Hematopoietic multipotent progenitor cell (in vitro differentiated cells): Measurements from ENCODE around the gene MOSPD2. TPM values are rescaled to one million over a fixed set of nuclear protein-coding genes. Genes with fewer than 3 reads are reported as not detected.

Source experiments
- DNase-seq, 3 donors: peaks; one replicate each; pipeline ENCODE4 v3.0.0-alpha.2; 2011 to 2015; ENCODE audit warnings: low read depth in 2 of 3, low spot score in 2 of 3
- total RNA-seq: library from RNA; depleted of rRNA; stranded (reverse); fragments of >200 nt; gene quantifications from one replicate; pipeline ENCODE4 v1.2.3, GENCODE V29; 2012

The MOSPD2 gene
- total RNA-seq, 1 donor: 9.4 TPM

DNA sequence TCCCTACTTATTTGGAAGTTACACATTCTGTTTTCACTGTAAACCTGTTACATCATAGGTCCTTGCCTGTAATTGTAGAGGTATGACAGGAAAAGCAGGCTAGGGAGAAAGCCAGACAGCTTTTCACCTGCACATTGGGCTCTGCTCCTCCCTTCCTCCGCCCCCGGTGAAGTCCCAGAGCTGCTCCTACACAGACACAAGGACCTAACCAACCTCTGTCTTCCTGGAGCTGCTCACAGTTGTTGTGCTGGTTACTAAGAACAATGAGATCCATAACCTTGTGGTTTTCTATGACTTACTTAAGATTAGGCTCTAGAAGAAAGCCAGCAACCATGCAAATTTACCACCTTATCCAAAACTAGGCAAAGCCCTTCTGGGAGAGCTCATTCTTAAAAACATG is 40.0 kb downstream of the MOSPD2 start:
- no peak for DNase-seq

DNA sequence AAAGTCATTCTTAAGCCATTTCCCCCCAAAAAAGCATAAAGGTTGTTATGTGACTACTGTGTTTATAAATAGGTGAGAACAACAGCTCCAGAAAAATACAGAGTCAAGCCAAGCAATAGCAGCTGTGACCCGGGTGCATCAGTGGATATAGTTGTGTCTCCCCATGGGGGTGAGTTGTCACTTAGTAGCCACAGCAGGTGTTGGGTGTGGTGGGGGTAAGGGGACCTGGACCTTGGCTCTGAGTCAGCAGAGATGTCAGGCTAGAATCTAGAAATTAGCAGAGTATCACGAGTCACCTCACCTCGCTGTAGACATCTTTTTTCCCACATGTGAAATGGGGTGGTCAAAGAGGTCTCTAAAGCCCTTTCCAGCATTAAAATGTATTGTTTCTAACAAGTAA is 42.4 kb downstream of the MOSPD2 start:
- no peak for DNase-seq

DNA sequence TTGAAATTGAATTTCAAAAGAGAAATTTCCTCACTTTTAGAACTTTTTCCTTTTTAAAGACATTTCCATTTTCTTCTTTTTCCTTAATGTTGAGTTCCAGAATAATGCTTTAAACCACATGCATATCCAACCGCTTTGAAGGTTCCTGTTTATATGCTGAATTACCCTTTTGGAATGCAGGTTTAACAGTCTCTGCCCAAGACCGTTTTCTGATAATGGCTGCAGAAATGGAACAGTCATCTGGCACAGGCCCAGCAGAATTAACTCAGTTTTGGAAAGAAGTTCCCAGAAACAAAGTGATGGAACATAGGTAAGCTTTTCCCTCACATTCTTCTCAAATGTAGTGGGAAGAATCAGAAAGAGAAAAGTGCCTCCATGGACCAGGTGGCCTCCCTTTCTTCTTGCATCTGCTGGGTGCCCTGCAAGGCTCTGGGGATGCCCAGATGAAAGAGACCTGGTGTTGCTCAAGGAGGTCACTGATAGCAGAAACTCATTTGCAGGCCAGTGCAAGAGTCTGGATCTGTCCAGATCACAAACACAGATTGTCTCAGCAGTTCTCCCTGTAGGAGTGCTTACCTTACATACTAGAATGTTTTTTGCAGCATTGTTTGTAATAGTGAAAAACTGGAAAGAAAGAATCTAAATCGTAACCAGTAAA is 42.9 kb downstream of the MOSPD2 start:
- DNase-seq: no peak

DNA sequence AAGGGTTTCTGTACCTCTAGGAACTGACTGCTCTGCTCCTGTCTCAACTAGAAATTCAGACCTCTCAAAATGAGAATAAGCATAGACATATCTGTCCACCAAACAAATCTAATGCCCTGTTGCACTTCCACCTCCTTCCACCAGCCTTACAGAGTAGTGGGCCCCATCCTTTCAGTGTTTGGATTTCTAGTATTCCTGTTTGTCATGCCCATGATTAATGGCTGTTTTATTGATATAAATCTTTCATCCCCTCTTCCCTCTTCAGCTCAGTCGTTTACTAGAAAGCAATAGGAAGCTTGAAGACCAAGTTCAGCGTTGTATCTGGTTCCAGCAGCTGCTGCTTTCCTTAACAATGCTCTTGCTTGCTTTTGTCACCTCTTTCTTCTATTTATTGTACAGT is 46.2 kb downstream of the MOSPD2 start:
- DNase-seq: no peak

DNA sequence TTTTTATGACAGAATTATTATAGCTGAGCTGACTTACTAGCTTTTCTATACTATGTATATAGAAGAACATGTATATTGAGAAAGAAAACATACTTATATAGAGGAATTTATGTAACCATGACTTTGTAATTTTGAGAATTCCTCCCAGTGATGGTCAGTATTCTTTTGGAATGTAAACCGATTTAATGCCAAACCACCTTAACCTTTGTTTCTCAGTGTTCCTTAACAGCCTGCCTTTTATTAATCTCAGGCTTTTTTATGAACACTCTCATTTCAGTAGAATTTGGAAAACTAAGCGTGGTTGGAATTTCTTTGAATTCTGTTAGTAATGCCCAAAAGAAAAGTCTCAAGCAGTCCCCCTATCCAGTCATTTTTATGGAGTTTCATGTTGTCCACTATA is 47.0 kb downstream of the MOSPD2 start:
- DNase-seq: no peak

DNA sequence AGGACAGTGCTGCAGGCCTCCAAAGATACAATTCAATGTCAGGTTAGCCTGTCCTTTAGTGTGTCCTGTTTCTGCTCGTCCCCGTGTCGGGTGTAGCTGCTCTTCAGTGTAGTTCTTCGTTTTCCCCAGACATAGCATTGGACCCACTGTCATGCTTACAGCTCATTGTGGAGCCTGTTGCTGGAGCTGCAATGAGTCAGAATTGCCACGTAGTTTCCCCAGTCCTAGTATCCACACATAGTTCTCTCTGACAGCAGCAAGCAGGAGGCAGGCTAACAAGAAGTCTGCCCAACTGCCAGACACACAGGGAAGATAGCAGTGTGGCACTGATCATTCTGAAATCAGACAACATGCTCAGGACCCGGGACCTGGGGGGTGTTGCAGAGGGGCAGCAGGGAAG is 49.2 kb downstream of the MOSPD2 start:
- no peak for DNase-seq

DNA sequence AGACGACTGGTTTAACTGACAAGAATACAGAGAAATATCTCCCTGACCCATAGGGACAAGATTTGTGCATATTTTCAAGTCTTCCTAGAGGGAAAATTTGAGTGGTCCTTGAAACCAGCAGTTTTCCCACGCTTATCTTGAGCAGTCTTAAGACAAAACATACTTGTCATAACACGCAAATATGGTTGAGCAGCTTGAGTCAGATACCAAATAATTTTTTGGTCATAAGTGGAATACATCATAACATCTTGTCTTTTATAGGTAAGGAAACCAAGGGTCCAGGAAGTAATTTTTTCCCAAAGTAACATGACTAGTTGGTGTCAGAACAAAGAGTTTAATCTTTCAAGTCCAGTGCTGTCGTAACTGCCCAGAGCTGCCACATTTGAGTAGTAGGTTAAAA is 50.5 kb downstream of the MOSPD2 start:
- no peak for DNase-seq

DNA sequence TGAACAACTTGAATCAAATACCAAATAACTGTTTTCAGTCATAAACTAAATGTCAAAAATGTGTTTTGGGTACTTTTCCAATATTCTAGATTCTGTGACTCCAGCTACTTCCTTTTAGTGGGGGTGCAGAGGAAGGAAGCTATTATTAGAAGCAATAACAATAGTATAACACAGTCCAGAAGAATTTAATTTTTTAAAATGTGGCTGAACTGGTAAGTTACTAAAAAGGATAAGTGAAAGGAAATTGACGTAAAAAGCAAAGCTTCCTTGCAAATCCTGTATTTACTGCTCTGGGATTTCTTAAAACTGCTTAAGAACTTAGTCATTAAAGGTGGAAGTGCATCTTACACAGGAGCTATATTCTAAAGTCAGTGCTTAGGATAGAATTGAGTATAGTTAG is 53.2 kb downstream of the MOSPD2 start:
- DNase-seq: no peak

DNA sequence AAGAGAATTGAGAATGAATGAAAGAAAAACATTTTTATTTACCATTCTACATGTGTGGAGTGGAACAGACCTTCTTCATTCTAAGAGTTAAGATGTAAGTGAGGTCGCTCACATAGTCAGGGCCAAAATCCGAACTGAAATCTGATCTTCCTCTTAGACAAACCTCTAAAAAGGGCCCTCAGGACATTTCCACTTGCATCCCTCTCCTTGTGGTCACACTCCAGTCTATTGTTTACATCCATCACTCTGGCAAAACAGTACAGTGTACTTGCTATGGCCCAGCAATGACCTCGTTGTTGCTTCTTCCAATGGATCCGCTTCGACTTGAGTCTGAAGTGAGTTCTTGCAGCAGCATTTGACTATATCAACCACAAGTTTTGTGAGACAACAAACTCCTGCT is 54.2 kb downstream of the MOSPD2 start:
- no peak for DNase-seq

DNA sequence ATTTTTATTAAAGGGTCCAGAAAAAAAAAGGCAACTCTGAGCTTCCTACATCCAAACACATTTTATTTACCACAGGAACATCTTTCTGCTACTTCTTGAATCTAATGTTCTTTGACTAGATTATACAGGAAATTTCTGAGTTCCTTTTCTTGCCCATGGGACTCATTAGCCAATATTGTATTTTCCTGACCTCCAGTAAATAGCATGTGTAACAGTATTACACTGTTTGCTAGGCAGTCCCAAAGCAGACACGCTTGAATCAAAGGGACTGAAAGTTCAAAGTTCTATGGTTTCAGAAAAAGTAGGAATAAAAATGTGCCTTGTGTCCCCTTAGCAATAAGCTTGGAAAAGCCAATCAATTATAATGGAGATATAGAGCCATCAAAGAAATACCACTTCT is 57.4 kb downstream of the MOSPD2 start:
- DNase-seq: no peak

DNA sequence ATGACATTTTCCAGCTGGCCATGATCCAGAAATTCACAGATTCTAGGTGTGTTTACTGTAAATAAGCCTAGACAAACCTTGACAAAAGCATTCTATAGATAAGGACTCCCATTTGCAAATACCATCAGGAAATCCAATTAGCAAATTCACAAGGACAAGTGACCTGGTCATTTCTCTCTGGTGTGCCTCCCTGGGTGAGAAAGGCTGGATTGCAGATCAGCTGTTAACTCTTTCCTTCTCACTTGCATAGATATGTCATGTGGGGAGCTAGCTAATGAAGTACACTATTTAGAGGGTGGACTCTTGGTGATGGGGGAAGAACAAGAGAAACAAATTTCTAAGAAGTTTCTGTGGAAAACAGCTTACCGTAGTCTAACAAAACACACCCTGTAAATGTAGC is 58.9 kb downstream of the MOSPD2 start:
- no peak for DNase-seq

DNA sequence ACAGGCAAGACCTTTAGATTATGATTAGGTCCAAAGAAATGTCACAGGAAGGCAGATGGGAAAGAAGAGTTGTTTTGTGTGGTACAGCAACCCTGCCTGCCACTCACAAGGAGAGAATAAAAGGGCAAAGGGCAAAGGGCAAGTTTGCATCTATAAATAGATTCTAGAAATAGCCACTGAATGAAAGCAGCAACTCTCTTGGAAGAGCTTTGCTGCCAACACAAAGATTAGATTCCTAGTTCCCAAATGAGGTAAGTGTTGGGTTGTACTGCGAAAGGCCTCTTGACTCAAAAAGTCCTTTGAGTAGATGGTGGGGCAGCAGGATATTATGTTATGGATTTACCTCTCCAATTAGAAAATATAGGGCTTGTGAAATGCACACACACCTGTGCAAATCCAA is 61.2 kb downstream of the MOSPD2 start:
- no peak for DNase-seq

DNA sequence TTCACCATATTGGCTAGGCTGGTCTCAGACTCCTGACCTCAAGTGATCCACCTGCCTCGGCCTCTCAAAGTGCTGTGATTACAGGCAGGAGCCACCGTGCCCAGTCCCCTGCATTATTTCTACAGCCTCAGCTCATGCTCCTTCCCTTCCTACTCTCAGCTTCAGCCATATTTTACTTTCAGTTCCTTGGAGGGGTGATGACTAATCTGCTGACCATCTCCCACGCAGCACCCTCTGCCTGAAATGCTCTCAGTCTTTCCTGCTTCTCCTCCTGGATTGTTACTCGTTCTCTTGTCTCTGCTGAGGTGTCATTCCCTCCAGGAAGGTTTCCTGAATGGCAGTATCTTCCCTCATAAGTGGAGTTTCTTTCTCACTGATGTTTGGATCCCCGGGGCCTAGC is 63.3 kb downstream of the MOSPD2 start:
- DNase-seq: no peak

DNA sequence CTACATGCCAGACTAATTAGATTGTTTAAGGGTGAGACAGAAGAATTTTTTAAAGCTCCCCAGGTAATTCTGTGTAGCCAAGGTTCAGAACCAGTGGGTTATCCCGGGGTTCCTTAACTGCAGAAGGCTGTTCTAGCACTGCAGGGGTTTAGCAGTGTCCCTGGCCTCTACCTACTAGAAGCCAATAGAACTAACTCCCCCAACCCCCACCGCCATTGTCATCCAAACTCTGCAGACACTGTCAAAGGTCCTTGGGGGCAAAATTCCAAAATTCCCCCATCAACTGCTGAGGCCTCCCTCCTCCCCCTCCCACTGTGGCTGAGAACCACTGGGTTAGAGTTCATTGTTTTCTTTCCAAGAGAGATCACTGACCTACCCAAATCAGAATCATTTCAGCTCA is 66.4 kb downstream of the MOSPD2 start:
- no peak for DNase-seq

DNA sequence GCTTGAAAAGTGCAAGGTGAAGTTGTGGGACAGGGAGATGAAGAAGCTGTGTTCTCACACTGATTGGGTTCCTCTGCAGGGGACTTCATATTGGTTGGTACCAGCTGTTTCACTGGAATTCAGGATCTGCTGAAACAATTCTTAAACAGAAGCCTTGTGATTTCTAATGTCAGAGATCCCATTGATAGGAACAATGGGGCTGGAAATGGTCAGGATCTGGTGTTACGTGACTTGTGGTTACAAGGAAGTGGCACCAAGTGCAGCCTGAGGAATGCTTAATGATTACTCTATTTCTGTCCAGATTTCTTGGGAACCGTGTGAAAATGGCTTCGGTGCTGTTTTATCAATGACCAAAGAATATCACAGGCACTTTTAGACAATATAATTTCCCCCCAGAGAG is 68.1 kb downstream of the MOSPD2 start:
- DNase-seq: no peak

DNA sequence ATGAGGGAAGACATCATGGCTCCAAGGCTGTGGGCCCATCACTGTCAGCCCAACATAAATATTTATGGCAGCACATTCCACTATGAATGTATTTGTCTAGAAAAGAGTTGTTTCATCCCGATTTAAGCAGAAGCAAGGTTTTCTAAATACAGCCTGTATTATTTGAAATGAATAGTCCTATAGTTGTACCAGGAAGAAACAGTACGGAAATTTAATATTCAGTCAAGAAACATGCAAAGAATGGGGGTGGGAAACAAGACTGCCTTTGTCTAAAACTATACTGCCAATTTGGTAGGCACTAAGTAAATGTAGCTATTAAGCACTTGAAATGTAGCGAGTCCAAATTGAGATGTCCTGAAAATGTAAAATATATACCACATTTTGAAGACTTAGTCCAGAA is 69.1 kb downstream of the MOSPD2 start:
- no peak for DNase-seq

DNA sequence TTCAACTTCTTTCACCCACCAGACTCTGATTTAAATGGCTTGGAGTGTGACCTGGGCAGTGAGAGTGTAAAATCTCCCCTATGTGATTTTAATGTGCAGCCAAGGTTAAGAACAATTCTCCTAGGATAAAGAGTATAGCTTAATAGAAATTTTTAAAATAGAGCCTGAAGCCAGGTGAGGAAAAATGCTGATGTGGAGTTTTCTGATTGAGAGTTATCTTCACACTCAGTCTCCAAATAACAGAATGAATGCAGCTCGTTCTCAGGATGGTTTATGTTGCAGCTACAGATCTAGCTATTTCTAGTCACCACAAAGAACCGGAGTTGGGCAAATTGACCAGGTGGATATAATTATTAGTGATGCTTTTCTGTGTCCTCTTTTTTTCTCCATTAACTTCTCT is 70.7 kb downstream of the MOSPD2 start:
- no peak for DNase-seq

DNA sequence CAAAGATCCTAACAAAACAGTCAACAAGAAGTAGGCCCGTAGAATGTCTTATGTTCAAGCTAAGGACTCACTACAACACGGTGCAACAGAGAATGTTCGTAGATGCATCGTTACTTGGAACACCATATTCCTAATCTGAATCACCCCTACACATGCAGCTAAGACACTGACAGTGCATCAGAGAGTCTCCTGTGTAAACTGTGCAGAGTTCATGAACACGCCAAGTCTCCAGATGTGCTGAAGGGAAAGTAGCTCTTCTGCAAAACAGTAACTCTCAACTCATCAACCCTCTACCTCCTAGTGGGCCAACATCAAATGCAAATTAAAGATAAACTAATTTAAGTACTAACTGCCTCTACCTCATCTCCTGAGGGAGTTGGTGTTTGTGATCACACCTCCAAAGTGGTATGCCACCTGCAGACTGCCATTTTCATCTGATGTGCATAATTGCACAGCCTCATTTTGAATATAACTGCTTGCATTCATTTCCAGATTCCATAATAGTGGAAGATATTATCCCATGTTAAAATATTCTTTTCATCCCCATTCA is 73.5 kb downstream of the MOSPD2 start:
- DNase-seq: no peak

DNA sequence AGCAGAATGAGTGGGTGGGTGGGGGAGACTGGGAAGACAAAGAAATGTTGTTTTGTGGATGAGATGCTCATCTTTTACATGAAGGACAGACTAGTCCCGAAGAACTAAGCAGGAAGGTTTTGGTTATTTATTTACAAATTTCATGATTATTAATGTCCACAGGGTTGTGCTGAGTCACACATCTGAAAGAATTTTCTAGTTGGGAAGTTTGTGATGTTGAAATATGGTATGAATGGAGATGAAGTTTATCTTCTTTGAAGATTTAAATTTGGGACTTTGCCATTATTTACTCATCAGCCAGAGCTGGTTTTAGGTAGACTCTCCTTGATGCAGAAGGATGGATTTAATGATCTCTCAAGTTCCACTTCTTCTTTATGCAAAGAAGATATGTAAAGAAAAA is 75.5 kb downstream of the MOSPD2 start:
- DNase-seq: no peak

DNA sequence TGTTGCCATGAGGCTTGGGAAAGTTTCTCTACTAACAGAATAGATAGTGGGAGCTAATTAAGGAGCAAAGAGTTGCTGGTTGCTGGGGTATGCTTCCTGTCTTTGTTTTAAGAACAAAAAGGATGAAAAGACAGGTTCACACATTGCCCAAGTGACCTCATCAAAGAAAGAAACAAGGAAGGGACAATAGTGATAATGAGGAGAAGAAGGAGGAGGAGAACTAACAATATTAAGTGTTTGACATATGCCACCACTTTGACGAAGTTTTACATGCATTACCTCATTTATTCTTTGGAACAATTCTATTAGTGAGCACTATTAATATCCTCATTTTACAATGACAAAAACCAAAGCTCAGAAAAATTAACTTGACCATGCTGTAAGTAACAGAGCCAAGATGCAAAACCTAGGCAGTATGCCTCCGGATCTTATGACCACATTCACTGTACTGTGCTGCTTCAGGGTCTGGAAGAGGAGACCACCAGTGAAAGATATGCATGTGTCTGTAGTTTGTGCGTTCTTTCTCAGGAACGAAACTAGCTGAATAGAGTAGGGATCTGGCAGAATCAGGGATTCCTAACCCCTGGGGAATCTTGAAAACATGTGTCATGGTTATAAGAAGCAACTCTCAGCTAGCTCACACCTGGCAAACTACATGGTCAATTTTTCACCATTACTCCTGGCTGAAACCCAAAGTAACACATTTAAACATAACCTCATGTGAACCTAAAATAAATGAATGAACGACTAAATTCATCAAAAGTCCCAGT is 83.8 kb downstream of the MOSPD2 start:
- no peak for DNase-seq

DNA sequence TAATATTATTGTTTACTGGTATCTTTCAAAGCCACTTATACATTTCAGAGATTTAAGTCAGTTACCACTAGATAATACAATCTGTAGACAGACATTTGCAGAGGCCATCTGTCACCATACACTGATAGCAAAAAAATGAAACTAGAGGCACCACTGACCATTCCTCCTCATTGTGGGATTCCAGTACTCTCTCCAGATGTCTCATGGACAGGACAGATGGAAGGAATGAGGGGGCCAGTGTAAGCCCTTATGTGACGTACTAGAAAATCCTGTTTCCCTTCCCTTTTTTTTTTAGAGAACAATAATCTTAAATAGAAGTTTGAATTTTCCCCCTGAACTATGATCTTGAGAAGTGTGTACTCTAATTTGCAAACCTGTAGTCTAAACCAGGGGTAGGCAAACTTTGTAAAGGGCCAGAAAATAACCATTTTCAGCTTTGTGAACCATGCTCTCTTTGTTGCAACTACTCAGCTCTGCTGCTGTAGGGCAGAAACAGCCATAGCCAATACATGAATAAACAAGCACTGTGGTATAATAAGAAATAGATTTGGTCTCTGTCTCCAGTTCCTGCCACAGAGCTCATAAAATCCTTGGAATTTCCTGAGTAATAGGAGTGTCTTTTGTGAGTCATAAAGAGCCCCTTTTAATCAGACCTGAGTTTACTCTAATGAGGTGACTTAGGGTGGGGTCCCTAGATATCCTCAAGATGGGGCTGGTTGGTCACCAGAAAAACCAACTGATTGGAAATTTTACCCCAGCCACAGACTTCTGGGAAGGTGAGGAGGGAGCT is 90.4 kb downstream of the MOSPD2 start:
- no peak for DNase-seq

DNA sequence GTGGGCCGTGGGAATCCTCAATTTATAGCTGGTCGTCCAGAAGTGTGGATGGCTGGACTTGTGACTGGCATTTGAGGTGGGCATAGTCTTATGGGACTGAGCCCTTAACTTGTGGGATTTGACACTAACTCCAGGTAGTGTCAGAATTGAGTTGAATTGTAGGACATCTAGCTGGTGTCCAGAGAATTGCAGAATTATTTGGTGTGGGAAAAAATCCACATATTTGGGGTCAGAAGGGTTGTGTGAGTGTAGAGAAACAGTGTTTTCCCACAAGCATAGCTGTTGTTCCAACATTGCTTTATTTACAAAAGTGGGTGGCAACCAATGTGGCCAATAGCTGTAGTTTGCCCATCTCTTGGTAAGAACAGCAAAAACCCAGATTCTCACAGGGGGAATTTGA is 91.3 kb downstream of the MOSPD2 start:
- DNase-seq: no peak
